Measurements from ENCODE around the gene PTPN18.

DNA sequence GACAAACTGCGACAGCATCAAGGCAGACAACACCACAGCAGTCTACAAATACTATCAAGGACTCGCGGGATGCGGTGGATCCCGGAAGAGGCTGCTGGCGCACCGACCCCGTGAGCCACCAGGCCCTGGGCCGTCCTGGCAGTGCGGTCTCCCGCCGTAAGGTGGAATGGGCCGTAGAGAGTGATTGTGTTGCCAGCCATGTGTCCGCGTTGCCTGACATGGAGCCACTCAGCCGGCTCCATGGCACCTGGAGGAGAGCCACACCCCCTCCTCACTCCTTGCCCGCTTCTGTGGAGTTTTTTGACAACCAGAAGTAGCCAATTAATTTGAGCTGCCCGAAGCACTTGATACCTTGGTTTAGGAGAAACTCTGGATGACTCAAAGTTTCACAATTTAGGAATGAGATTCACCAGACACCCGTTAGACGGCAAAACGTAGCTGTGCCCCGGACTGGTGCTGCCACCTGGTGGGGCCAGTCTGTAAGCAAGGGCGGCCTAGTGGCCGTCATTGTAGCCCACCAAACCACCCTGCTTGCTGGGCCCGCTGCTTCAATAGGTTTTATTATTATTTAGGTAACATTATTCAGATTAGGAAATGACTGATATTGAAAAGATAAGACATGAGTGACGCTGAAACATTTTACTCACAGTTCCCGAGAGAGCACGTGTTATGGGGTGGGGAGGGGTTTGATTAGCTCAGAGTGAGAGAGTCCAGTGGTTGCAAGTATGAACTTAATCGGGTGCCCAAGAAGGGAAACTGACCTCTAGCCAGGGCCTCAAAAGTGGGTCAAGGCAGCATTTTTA lies 23.4 kb upstream of the PTPN18 start:
- TF ChIP-seq, protein P1, sequence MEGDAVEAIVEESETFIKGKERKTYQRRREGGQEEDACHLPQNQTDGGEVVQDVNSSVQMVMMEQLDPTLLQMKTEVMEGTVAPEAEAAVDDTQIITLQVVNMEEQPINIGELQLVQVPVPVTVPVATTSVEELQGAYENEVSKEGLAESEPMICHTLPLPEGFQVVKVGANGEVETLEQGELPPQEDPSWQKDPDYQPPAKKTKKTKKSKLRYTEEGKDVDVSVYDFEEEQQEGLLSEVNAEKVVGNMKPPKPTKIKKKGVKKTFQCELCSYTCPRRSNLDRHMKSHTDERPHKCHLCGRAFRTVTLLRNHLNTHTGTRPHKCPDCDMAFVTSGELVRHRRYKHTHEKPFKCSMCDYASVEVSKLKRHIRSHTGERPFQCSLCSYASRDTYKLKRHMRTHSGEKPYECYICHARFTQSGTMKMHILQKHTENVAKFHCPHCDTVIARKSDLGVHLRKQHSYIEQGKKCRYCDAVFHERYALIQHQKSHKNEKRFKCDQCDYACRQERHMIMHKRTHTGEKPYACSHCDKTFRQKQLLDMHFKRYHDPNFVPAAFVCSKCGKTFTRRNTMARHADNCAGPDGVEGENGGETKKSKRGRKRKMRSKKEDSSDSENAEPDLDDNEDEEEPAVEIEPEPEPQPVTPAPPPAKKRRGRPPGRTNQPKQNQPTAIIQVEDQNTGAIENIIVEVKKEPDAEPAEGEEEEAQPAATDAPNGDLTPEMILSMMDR (conservative IDR thresholded peaks at IDR 0.05; ENCODE audit: low read length) = peak; percentile 94
- TF ChIP-seq EZH2phosphoT487 (IDR thresholded peaks at IDR 0.05; ENCODE audit: borderline replicate concordance) = no peak
